SK-N-SH (cell line): ENCODE measurements around the gene PPP2R1A.

Experiments
- CTCF ChIP-seq: fragments of 200-600 bp; sonication (generic); IDR thresholded peaks from 2 replicates; pipeline ENCODE4 v1.6.1; 2017; ENCODE audit warnings: antibody characterized with exemption, mild to moderate bottlenecking, moderate library complexity
- EP300 ChIP-seq, 2 experiments: IDR thresholded peaks; 2 replicates each; pipeline versions ENCODE4 v1.4.0 to v1.6.1; 2012; ENCODE audit warnings: borderline replicate concordance in 1 of 2, low read depth in 1 of 2, low read length in 1 of 2
- GABPA ChIP-seq: IDR thresholded peaks from 2 replicates; pipeline ENCODE4 v1.4.0; 2012; ENCODE audit warnings: low read depth, mild to moderate bottlenecking
- JUND ChIP-seq: IDR thresholded peaks from 2 replicates; pipeline ENCODE4 v1.4.0; 2012
- POLR2AphosphoS5 ChIP-seq: IDR thresholded peaks from 2 replicates; pipeline ENCODE4 v1.6.1; 2012; ENCODE audit warnings: low read depth, low read length
- REST ChIP-seq: IDR thresholded peaks from 2 replicates; pipeline ENCODE4 v1.6.1; 2012; ENCODE audit warnings: mild to moderate bottlenecking, low read depth, low read length, moderate library complexity
- RFX5 ChIP-seq: IDR thresholded peaks from 2 replicates; pipeline ENCODE4 v1.6.1; 2012; ENCODE audit warnings: mild to moderate bottlenecking, improper control_type of control experiment, low read length
- SIN3A ChIP-seq: IDR thresholded peaks from 2 replicates; pipeline ENCODE4 v1.6.1; 2012; ENCODE audit warnings: low read depth, mild to moderate bottlenecking, low read length, moderate library complexity, borderline replicate concordance
- SMC3 ChIP-seq: IDR thresholded peaks from 2 replicates; pipeline ENCODE4 v1.6.1; 2012; ENCODE audit warnings: low read depth, low read length, improper control_type of control experiment
- TAF1 ChIP-seq: IDR thresholded peaks from 2 replicates; pipeline ENCODE4 v1.6.1; 2012; ENCODE audit warnings: low read depth, mild to moderate bottlenecking, low read length, moderate library complexity, borderline replicate concordance
- USF2 ChIP-seq: fragments of 150-350 bp; IDR thresholded peaks from 2 replicates; pipeline ENCODE4 v1.6.1; 2017; ENCODE audit warnings: antibody characterized with exemption, low read length, low read depth, borderline replicate concordance

GRCh38 chr19:52231154-52231910, 41.5 kb downstream of the PPP2R1A start:
- no peak for TF ChIP-seq CTCF
- TF ChIP-seq REST, result no peak
- TF ChIP-seq JUND, result no peak
- TF ChIP-seq SMC3, result no peak
- no peak for TF ChIP-seq EP300 (IDR thresholded peaks at IDR 0.05; ENCODE audit: borderline replicate concordance in 1 of 2, low read depth in 1 of 2, low read length in 1 of 2)
- TF ChIP-seq POLR2AphosphoS5, result no peak
- no peak for TF ChIP-seq USF2
- TF ChIP-seq RFX5, result no peak
- no peak for TF ChIP-seq GABPA
- TF ChIP-seq SIN3A, result no peak
- TF ChIP-seq TAF1, result no peak
